RWPE1 (cell line): ENCODE measurements around the gene KIF1B.

Source experiments
- CTCF ChIA-PET: fragments of 350-600 bp; sonication (Branson Sonifier 250); formaldehyde crosslinking; extraction: SDS; loops from one replicate; lab custom pipeline; 2021; lab: Yijun Ruan, JAX
- POLR2A ChIA-PET: fragments of 400-600 bp; formaldehyde crosslinking; extraction: SDS; loops from one replicate; lab custom pipeline; 2020; ENCODE audit warnings: antibody characterized with exemption; ENCODE audit not compliant: low non-redundant PET; lab: Yijun Ruan, JAX
- DNase-seq: peaks from one replicate; pipeline ENCODE4 v3.0.0; 2012; ENCODE audit warnings: low spot score
- H3K27ac ChIP-seq: fragments of 450-650 bp; 2 replicates; pipeline ENCODE4 v1.5.1; 2017
- CTCF ChIP-seq: fragments of 450-650 bp; conservative IDR thresholded peaks from 2 replicates; pipeline ENCODE4 v1.5.1; 2017; ENCODE audit warnings: low read depth, mild to moderate bottlenecking

KIF1B gene

GRCh38 chr1:10283318-10283984 is 73.1 kb downstream of the KIF1B start:
- CTCF ChIA-PET: no interaction called here
- POLR2A ChIA-PET: no interaction called here
- TF ChIP-seq CTCF: no peak
- no peak overlapping the region for H3K27ac ChIP-seq
- no peak for DNase-seq

GRCh38 chr1:10286244-10286643 is 75.9 kb downstream of the KIF1B start:
- CTCF ChIA-PET: no interaction called here
- no peak overlapping the region for H3K27ac ChIP-seq
- TF ChIP-seq CTCF: no peak
- POLR2A ChIA-PET: no interaction called here
- DNase-seq: no peak

- no peak for DNase-seq
- TF ChIP-seq CTCF: no peak
- no peak overlapping the region for H3K27ac ChIP-seq
- POLR2A ChIA-PET: no interaction called here
- CTCF ChIA-PET: interaction anchor here (0.5 to 1.8 kb wide), 2 partner anchors 11 to 91 kb away, joined by 3 to 6 read pairs; no protein-coding TSS in a partner anchor
Observed at GRCh38 chr1:10287023-10287645, 76.8 kb downstream of the KIF1B start.

GRCh38 chr1:10288029-10288615 is 77.8 kb downstream of the KIF1B start:
- DNase-seq: no peak
- ChIA-PET POLR2A (no interaction called here), CTCF (interaction anchor here (1.8 kb wide), 1 partner anchor 90 kb away, joined by 6 read pairs; no protein-coding TSS in a partner anchor)
- TF ChIP-seq CTCF: no peak
- H3K27ac ChIP-seq: no peak overlapping the region

- ChIA-PET POLR2A (no interaction called here), CTCF (no interaction called here)
- no peak for DNase-seq
- TF ChIP-seq CTCF: no peak
- no peak overlapping the region for H3K27ac ChIP-seq
Observed at GRCh38 chr1:10291705-10292104, 81.3 kb downstream of the KIF1B start.

GRCh38 chr1:10292188-10292587 is 81.8 kb downstream of the KIF1B start:
- CTCF ChIA-PET: no interaction called here
- TF ChIP-seq CTCF: no peak
- POLR2A ChIA-PET: no interaction called here
- no peak overlapping the region for H3K27ac ChIP-seq
- DNase-seq: no peak
